Fibroblast of gingiva (primary cell): ENCODE results near the gene DNMT3B.
"Not testable (repeated sequence)": the region's sequence is repeated elsewhere in the genome, so short reads cannot be mapped to it uniquely, and the experiment has no call there.

ENCODE experiments used
- DNase-seq: peaks from one replicate; pipeline ENCODE4 v3.0.0-alpha.2; 2011; ENCODE audit warnings: low read depth

DNMT3B gene

GRCh38 chr20:32761831-32762753 is at the start of gene DNMT3B:
Gene DNMT3B, plus strand, starts transcription at chr20:32762385. Its CDS starts 17,939 bp downstream, at chr20:32780324.
- peak; percentile 71 for DNase-seq

GRCh38 chr20:32718749-32719348 is 43.3 kb upstream of the DNMT3B start:
- no peak for DNase-seq

GRCh38 chr20:32727683-32728082 is 34.5 kb upstream of the DNMT3B start:
- DNase-seq = peak; percentile 42

GRCh38 chr20:32728435-32728834 is 33.8 kb upstream of the DNMT3B start:
- DNase-seq = not testable (repeated sequence)

- DNase-seq = not testable (repeated sequence)
Observed at GRCh38 chr20:32729334-32729733, 32.9 kb upstream of the DNMT3B start.

- peak; percentile 36 for DNase-seq
Observed at GRCh38 chr20:32731882-32732266, 30.3 kb upstream of the DNMT3B start.

- DNase-seq = peak; percentile 62
Observed at GRCh38 chr20:32737371-32738223, 24.6 kb upstream of the DNMT3B start.

GRCh38 chr20:32741151-32741550 is 21.0 kb upstream of the DNMT3B start:
- no peak for DNase-seq

- DNase-seq = no peak
Observed at GRCh38 chr20:32742322-32743236, 19.6 kb upstream of the DNMT3B start.

GRCh38 chr20:32743237-32744112 is 18.7 kb upstream of the DNMT3B start, which contains the start of gene COMMD7:
Gene COMMD7, minus strand, starts transcription at chr20:32743467. Its CDS starts 76 bp downstream, at chr20:32743391.
- DNase-seq = peak; percentile 63

GRCh38 chr20:32749914-32750637 is 12.1 kb upstream of the DNMT3B start:
- no peak for DNase-seq

- no peak for DNase-seq
Observed at GRCh38 chr20:32751293-32751692, 10.9 kb upstream of the DNMT3B start.

- no peak for DNase-seq
Observed at GRCh38 chr20:32751702-32752457, 10.3 kb upstream of the DNMT3B start.

- peak; percentile 37 for DNase-seq
Observed at GRCh38 chr20:32752458-32753250, 9.5 kb upstream of the DNMT3B start.

GRCh38 chr20:32753731-32754130 is 8.5 kb upstream of the DNMT3B start:
- peak; percentile 33 for DNase-seq

- no peak for DNase-seq
Observed at GRCh38 chr20:32756156-32756555, 6.0 kb upstream of the DNMT3B start.

GRCh38 chr20:32761417-32761830 is 761 bp upstream of the DNMT3B start:
- DNase-seq = no peak

GRCh38 chr20:32762754-32763201 is 593 bp downstream of the DNMT3B start:
- no peak for DNase-seq
